Gastrocnemius medialis (tissue), 4 donors: ENCODE results near the gene RAD51B.

Experiments
- POLR2A ChIP-seq, 2 donors: fragments of 450-650 bp; IDR thresholded peaks; one replicate each; pipeline ENCODE4 v1.6.1; 2017; ENCODE audit warnings: antibody characterized with exemption in 2 of 2, mild to moderate bottlenecking in 2 of 2, moderate library complexity in 2 of 2
- TF ChIP-seq, protein P1 (sequence below), 5 experiments: fragments of 450-650 bp in 3 of 5; fragments of 200-600 bp in 2 of 5; sonication (generic) in 2 of 5; IDR thresholded peaks in 4 of 5; conservative IDR thresholded peaks in 1 of 5; 1 replicate in 4 of 5; 2 replicates in 1 of 5; pipeline ENCODE4 v1.5.1; 2016 to 2019; ENCODE audit warnings: antibody characterized with exemption in 5 of 5, mild to moderate bottlenecking in 3 of 5, moderate library complexity in 3 of 5

DNA sequence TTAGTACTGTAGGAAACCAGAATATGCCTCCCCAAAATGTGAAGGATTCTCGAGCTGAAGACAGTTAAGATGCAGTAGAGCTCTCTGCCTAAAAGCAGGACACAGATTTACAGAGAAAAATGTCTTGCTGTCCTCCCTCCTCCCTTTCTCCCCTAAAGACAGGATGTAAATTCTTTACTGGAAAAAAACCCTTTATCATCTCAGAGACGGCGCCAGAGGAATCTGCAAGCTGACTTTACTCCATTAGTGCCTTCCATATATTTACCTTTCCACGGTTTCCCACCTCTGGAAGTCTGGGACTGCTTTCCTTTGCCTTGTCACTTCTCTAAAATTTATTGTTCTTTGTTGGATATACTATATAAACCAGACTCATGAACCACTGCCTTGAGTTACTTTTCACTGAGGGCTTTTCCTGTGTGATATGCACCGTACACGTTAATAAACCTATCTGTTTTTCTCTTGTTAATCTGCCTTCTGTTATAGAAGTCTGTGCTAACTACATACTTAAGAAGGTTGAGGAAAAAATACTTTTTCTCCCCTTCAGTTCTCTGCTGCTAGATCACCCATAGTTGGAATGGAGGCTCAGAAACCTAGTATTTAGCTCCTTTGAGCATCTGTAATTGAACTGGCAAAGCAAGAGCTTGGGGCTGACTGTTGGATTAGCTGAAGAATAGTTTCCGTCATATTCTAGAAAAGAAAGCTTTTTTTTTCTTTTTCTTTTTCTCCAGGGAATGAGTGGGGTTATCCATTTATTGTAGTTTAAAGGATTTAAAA lies 99.9 kb downstream of the RAD51B start:
- no peak for TF ChIP-seq POLR2A (IDR thresholded peaks at IDR 0.05)
- TF ChIP-seq, protein P1, sequence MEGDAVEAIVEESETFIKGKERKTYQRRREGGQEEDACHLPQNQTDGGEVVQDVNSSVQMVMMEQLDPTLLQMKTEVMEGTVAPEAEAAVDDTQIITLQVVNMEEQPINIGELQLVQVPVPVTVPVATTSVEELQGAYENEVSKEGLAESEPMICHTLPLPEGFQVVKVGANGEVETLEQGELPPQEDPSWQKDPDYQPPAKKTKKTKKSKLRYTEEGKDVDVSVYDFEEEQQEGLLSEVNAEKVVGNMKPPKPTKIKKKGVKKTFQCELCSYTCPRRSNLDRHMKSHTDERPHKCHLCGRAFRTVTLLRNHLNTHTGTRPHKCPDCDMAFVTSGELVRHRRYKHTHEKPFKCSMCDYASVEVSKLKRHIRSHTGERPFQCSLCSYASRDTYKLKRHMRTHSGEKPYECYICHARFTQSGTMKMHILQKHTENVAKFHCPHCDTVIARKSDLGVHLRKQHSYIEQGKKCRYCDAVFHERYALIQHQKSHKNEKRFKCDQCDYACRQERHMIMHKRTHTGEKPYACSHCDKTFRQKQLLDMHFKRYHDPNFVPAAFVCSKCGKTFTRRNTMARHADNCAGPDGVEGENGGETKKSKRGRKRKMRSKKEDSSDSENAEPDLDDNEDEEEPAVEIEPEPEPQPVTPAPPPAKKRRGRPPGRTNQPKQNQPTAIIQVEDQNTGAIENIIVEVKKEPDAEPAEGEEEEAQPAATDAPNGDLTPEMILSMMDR (IDR thresholded peaks at IDR 0.05 in 4 of 5, conservative IDR thresholded peaks at IDR 0.05 in 1 of 5) = no peak
